ENCODE data around the gene KCNJ16.

GRCh38 chr17:70076189-70076588, 1.2 kb downstream of the KCNJ16 start:
- no peak for TF ChIP-seq CTCF (IDR thresholded peaks at IDR 0.05)
- no peak for TF ChIP-seq REST (IDR thresholded peaks at IDR 0.05; ENCODE audit: insufficient read depth in 1 of 2, low read depth in 2 of 2, low read length in 1 of 2)
- no peak for TF ChIP-seq SIN3A (IDR thresholded peaks at IDR 0.05; ENCODE audit: borderline replicate concordance, insufficient read depth, low read depth, low read length)
- TF ChIP-seq POLR2AphosphoS5 (IDR thresholded peaks at IDR 0.05; ENCODE audit: low read depth, low read length), result no peak
